Testis (tissue), 3 donors: ENCODE measurements around the gene ENTPD8. TPM values are rescaled to one million over a fixed set of nuclear protein-coding genes. Genes with fewer than 3 reads are reported as not detected.

Experiments used
- DNase-seq: peaks from one replicate; pipeline ENCODE4 v3.0.0-alpha.2; 2019
- H3K27ac ChIP-seq, 2 donors: fragments of 200-600 bp; sonication (generic); one replicate each; pipeline ENCODE4 v1.5.1; 2019
- H3K27me3 ChIP-seq: fragments of 200-600 bp; sonication (generic); one replicate; pipeline ENCODE4 v1.5.1; 2019
- H3K36me3 ChIP-seq: fragments of 200-600 bp; sonication (generic); one replicate; pipeline ENCODE4 v1.5.1; 2017; ENCODE audit warnings: low read depth; ENCODE audit errors: missing control alignments
- H3K4me1 ChIP-seq: fragments of 200-600 bp; sonication (generic); one replicate; pipeline ENCODE4 v1.5.1; 2019
- H3K4me3 ChIP-seq, 2 donors: fragments of 200-600 bp; sonication (generic); one replicate each; pipeline ENCODE4 v1.5.1; 2017 to 2019
- H3K9me3 ChIP-seq: fragments of 200-600 bp; sonication (generic); one replicate; pipeline ENCODE4 v1.5.1; 2017
- POLR2A ChIP-seq: fragments of 450-650 bp; IDR thresholded peaks from one replicate; pipeline ENCODE4 v1.6.1; 2017; ENCODE audit warnings: antibody characterized with exemption, mild to moderate bottlenecking, moderate library complexity
- WGBS, 2 donors: methylation state at CpG; one replicate each; pipeline ENCODE4 v1.1.5; 2018; 5-methylcytosine and 5-hydroxymethylcytosine counted together
- intact Hi-C: fragments of 100-400 bp; cut with DNase I; formaldehyde crosslinking; loops from one replicate; pipeline ENCODE4 v1.15.1; 2023; ENCODE audit warnings: low total_unique reads
- polyA plus RNA-seq: library from polyadenylated mRNA; stranded (reverse); fragments of 350-450 nt; fragmentation: Illumina TruSeq; extraction: RNeasy Lipid Tissue Mini Kit (QIAGEN cat#74804); gene quantifications from one replicate; pipeline ENCODE4 v1.2.3, GENCODE V29; 2014; ENCODE audit warnings: low read depth, low replicate concordance; ENCODE audit not compliant: insufficient read depth
- total RNA-seq, 2 donors: library from RNA; depleted of rRNA; stranded (reverse); fragments of >200 nt; gene quantifications; one replicate each; pipeline ENCODE4 v1.2.3, GENCODE V29; 2016
- TF ChIP-seq, protein P1 (sequence below), 3 experiments: fragments of 450-650 bp in 2 of 3; fragments of 200-600 bp in 1 of 3; sonication (generic) in 1 of 3; IDR thresholded peaks; one replicate each; pipeline ENCODE4 v1.5.1; 2016 to 2019; ENCODE audit warnings: antibody characterized with exemption in 3 of 3, mild to moderate bottlenecking in 2 of 3, moderate library complexity in 1 of 3

The ENTPD8 gene
- total and polyA plus RNA-seq, 3 donors from 2014 or later, result 0.37 to 2.2 (median 2.0) TPM

DNA sequence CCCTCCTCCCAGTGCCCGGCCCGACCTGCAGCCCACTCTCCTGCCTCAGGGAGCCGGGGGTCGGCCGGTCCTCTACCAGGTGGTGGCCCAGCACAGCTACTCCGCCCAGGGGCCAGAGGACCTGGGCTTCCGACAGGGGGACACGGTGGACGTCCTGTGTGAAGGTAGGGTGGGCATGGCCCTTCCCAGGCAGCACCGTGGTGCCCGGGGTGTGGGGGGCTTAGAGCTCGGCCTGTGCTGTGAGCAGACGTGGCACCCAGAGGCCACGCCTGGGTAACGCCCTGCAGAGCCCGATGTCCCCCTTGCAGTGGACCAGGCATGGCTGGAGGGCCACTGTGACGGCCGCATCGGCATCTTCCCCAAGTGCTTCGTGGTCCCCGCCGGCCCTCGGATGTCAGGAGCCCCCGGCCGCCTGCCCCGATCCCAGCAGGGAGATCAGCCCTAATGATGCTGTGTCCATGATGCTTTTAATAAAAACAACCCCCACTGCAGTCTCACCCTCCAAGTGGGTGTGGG lies 7.2 kb downstream of the ENTPD8 start:
- intact Hi-C loops, result no loop called here
- Histone ChIP-seq H3K36me3 (no peaks in the 10 kb centered on the region), H3K9me3 (no peaks in the 10 kb centered on the region), H3K4me1 (peaks cover 7% of the 10 kb centered on the region), H3K4me3 (no peak overlapping the region), H3K27me3 (no peaks in the 10 kb centered on the region), H3K27ac (no peak overlapping the region)
- no peak for DNase-seq
- 93% methylated on average over 16 of the region's 26 CpGs; no CpG with 5 or more reads in 1 of the 2 donors for WGBS, 2 donors
- no peak for TF ChIP-seq POLR2A

DNA sequence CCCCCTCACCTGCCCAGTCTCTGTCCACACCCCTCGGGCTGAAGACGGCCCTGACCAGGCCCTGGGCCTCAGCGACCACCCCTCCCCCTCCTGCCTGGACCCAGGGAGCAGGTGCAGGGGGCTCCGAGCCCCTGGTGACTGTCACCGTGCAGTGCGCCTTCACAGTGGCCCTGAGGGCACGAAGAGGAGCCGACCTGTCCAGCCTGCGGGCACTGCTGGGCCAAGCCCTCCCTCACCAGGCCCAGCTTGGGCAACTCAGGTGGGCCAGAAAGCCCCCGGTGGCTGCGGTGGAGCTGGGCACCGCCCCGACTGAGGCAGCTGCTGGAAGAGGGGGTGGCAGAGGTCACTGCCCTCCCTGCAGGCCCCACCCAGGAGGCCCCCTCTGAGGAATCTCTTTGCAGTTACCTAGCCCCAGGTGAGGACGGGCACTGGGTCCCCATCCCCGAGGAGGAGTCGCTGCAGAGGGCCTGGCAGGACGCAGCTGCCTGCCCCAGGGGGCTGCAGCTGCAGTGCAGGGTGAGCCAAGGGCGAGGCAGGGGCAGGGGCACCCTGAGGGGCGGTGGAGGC lies 7.7 kb downstream of the ENTPD8 start:
- DNase-seq, result no peak
- H3K27me3 ChIP-seq, result no peaks in the 10 kb centered on the region
- H3K36me3 ChIP-seq, result no peaks in the 10 kb centered on the region
- intact Hi-C loops, result no loop called here
- 84 to 94% methylated on average over 5 to 19 of the region's 19 CpGs for WGBS, 2 donors
- no peaks in the 10 kb centered on the region for H3K9me3 ChIP-seq
- no peak overlapping the region for H3K27ac ChIP-seq
- no peak overlapping the region for H3K4me3 ChIP-seq
- TF ChIP-seq POLR2A, result no peak
- TF ChIP-seq, protein P1, sequence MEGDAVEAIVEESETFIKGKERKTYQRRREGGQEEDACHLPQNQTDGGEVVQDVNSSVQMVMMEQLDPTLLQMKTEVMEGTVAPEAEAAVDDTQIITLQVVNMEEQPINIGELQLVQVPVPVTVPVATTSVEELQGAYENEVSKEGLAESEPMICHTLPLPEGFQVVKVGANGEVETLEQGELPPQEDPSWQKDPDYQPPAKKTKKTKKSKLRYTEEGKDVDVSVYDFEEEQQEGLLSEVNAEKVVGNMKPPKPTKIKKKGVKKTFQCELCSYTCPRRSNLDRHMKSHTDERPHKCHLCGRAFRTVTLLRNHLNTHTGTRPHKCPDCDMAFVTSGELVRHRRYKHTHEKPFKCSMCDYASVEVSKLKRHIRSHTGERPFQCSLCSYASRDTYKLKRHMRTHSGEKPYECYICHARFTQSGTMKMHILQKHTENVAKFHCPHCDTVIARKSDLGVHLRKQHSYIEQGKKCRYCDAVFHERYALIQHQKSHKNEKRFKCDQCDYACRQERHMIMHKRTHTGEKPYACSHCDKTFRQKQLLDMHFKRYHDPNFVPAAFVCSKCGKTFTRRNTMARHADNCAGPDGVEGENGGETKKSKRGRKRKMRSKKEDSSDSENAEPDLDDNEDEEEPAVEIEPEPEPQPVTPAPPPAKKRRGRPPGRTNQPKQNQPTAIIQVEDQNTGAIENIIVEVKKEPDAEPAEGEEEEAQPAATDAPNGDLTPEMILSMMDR (IDR thresholded peaks at IDR 0.05), result no peak
- H3K4me1 ChIP-seq, result peaks cover 7% of the 10 kb centered on the region

DNA sequence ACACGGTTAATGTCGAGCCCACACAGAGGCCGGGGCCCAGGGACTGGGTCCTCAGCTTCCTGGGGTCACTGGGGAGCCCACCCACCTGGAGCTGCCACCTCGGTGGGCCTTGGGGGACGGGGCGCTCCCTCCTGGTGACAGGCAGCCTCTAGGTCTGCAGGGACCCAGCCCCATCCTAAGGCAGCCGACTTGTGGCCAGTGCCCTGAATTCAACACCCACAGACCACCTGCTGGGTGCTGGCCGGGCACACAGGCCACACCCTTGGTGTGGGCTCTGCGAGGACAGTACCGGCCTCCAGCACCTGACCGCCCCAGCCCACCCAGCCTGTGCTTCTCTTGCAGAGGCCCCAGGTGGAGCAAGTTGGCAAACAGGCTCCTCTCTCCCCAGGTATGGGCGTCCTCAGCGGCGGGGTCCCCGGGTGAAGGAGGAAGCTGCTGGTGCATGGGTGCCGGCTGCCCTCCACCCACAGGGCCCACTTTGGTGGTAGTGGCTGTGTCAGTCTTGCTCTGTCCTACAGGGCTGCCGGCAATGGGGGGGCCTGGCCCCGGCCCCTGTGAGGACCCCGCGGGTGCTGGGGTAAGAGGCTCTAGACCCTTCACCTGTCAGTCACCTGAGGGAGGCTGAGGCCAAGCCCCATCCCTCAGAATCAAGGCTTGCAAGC lies 8.3 kb downstream of the ENTPD8 start:
- 91 to 100% methylated on average over 8 to 20 of the region's 20 CpGs for WGBS, 2 donors
- DNase-seq, result no peak
- Histone ChIP-seq H3K27ac (no peak overlapping the region), H3K4me3 (no peak overlapping the region), H3K27me3 (no peaks in the 10 kb centered on the region), H3K36me3 (no peaks in the 10 kb centered on the region), H3K9me3 (no peaks in the 10 kb centered on the region), H3K4me1 (peaks cover 7% of the 10 kb centered on the region)
- TF ChIP-seq POLR2A, result no peak
- TF ChIP-seq, protein P1 (IDR thresholded peaks at IDR 0.05), result no peak
- intact Hi-C loops, result no loop called here

DNA sequence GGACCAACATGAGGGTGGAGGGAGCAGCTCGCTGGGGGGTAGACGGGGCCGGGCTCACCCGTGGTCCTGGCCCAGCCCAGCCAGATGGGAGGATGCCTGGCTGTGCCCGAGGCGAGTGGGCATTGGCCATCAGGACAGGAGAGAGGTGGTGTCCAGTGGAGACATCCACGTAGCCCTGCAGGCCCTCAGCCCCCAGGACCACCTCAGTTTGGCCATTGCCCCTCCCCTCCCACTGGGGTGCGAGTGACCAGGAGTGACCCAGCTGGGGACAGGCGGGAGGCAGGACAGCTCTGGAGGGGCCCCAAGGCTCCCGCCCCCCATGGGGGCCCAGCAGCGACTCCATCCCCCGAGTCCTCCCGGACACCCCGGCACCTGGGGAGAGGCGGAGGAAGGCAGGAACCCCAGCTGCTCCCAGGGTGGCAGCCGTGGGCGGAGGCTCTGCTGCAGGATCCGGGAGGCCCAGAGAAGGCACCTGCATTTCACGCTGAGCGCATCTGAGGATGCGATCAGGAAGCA lies 9.7 kb downstream of the ENTPD8 start:
- WGBS, 2 donors, result 87 to 100% methylated on average over 1 to 21 of the region's 21 CpGs
- Histone ChIP-seq H3K9me3 (no peaks in the 10 kb centered on the region), H3K27ac (no peak overlapping the region), H3K4me3 (no peak overlapping the region), H3K36me3 (no peaks in the 10 kb centered on the region), H3K4me1 (peaks cover 7% of the 10 kb centered on the region), H3K27me3 (no peaks in the 10 kb centered on the region)
- DNase-seq, result no peak
- TF ChIP-seq POLR2A, result no peak
- TF ChIP-seq, protein P1 (IDR thresholded peaks at IDR 0.05), result no peak
- intact Hi-C loops, result no loop called here

DNA sequence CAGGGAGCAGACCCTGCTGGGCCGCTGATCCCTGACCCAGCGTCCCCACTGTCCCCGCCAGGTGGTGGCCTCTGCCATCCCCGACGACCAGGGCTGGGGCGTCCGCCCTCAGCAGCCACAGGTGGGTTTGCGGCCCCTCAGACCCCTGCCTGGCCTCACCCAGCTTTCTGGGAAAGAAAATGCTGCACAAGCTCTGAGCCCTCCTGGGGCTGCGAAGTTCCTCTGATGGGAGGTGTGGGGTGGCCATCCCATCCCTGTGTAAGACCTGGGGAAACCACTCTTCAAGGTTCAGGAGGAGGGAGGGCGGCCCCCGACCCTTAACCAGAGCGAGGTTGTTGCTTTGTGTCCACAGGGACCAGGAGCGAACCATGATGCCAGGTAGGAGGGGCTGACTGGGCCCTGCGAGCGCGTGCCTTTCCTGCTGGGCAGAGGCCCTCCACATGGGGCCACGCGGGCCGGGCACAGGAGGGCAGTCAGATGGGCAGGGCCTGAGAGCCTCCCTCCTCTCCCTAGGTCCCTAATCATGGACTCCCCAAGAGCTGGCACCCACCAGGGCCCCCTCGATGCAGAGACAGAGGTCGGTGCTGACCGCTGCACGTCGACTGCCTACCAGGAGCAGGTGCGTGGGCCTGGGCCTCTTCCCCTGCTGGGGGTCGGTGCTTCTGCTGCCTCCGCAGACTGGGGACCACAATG lies 10.3 kb downstream of the ENTPD8 start:
- TF ChIP-seq, protein P1 (IDR thresholded peaks at IDR 0.05), result no peak
- no peak for TF ChIP-seq POLR2A
- no peak for DNase-seq
- no peaks in the 10 kb centered on the region for H3K9me3 ChIP-seq
- no peaks in the 10 kb centered on the region for H3K36me3 ChIP-seq
- WGBS, 2 donors, result 91% methylated on average over 27 of the region's 27 CpGs; no CpG with 5 or more reads in 1 of the 2 donors
- H3K4me1 ChIP-seq, result peaks cover 5% of the 10 kb centered on the region
- H3K4me3 ChIP-seq, result no peak overlapping the region
- H3K27me3 ChIP-seq, result no peaks in the 10 kb centered on the region
- H3K27ac ChIP-seq, result no peak overlapping the region
- intact Hi-C loops, result no loop called here
